GM18951 (cell line): ENCODE results near the gene SPIN2A.
"Not testable (repeated sequence)": the region's sequence is repeated elsewhere in the genome, so short reads cannot be mapped to it uniquely, and the experiment has no call there.

Source experiments
- POLR2A ChIP-seq: IDR thresholded peaks from 4 replicates; pipeline ENCODE4 v1.6.1; 2011; ENCODE audit warnings: mild to moderate bottlenecking; ENCODE audit not compliant: insufficient read length, insufficient read depth; ENCODE audit errors: extremely low read depth
- in situ Hi-C: fragments of 300-500 bp; cut with MboI; formaldehyde crosslinking; loops from one replicate; pipeline ENCODE4 v1.12.0; 2022; ENCODE audit warnings: low sequenced_read_pairs, mixed read lengths, inconsistent platforms; ENCODE audit not compliant: unreplicated experiment

SPIN2A gene

GRCh38 chrX:57121816-57122215 lies 15.4 kb downstream of the SPIN2A start:
- in situ Hi-C loops = no loop called here
- TF ChIP-seq POLR2A = no peak

GRCh38 chrX:57121162-57121755 lies 15.9 kb downstream of the SPIN2A start, which contains the start of gene SPIN2B:
TSS of gene SPIN2B (minus strand) at chrX:57121548.
- in situ Hi-C loops = no loop called here
- TF ChIP-seq POLR2A = peak; percentile 76

- in situ Hi-C loops = not testable (repeated sequence)
These were observed 16.5 kb downstream of the SPIN2A start for GRCh38 chrX:57120619-57121161.

GRCh38 chrX:57119416-57119815 lies 17.8 kb downstream of the SPIN2A start:
- TF ChIP-seq POLR2A = no peak
- in situ Hi-C loops = no loop called here

GRCh38 chrX:57117566-57117965 lies 19.6 kb downstream of the SPIN2A start:
- in situ Hi-C loops = not testable (repeated sequence)

- in situ Hi-C loops = no loop called here
- no peak for TF ChIP-seq POLR2A
These were observed 32.2 kb downstream of the SPIN2A start for GRCh38 chrX:57104921-57105398.

- TF ChIP-seq POLR2A = no peak
- in situ Hi-C loops = no loop called here
These were observed 32.8 kb downstream of the SPIN2A start for GRCh38 chrX:57104406-57104805.

- no peak for TF ChIP-seq POLR2A
- in situ Hi-C loops = no loop called here
These were observed 33.7 kb downstream of the SPIN2A start for GRCh38 chrX:57103489-57103888.

- in situ Hi-C loops = not testable (repeated sequence)
These were observed 34.3 kb downstream of the SPIN2A start for GRCh38 chrX:57102918-57103317.
